Endothelial cell of umbilical vein (primary cell): ENCODE data around the gene TMEM217. TPM values are rescaled to one million over a fixed set of nuclear protein-coding genes. Genes with fewer than 3 reads are reported as not detected.

Source experiments
- BruUV-seq: library from RNA; stranded (reverse); fragments of 400-500 nt; replicated peaks from 2 replicates; lab custom pipeline; 2021; lab: Mats Ljungman, UMichigan
- CTCF ChIA-PET: fragments of 300-600, 350-600 bp; sonication (Branson Sonifier 250); formaldehyde crosslinking; loops from one replicate; lab custom pipeline; 2021; ENCODE audit warnings: antibody characterized with exemption, inconsistent platforms; lab: Charles Lee
- POLR2A ChIA-PET: fragments of 300-600, 350-600 bp; sonication (Branson Sonifier 250); formaldehyde crosslinking; loops from one replicate; lab custom pipeline; 2021; ENCODE audit warnings: antibody characterized with exemption, inconsistent platforms; lab: Charles Lee
- DNase-seq: peaks from one replicate; pipeline ENCODE4 v3.0.0-alpha.2; 2011; ENCODE audit warnings: low read depth, low spot score
- FAIRE-seq: peaks from 2 replicates; lab custom pipeline; 2011; peaks lifted over from hg19 to GRCh38; lab: Jason Lieb, UNC
- H2AFZ ChIP-seq: 2 replicates; pipeline ENCODE4 v1.6.0; 2012; ENCODE audit warnings: low read depth, low read length, control low read depth, inconsistent platforms
- H3K27ac ChIP-seq: 2 replicates; pipeline ENCODE4 v1.5.1; 2011; ENCODE audit warnings: low read depth, mild to moderate bottlenecking, control low read depth, low read length, moderate library complexity; ENCODE audit not compliant: insufficient read depth
- H3K27me3 ChIP-seq, 2 experiments: 2 replicates each; pipeline versions ENCODE4 v1.6.0 to v1.6.1; 2011; ENCODE audit warnings: low read length in 2 of 2, mixed read lengths in 1 of 2; ENCODE audit not compliant: control insufficient read depth in 2 of 2, insufficient read depth in 2 of 2
- H3K36me3 ChIP-seq, 2 experiments: 2 replicates in 1 of 2; 3 replicates in 1 of 2; pipeline ENCODE4 v1.5.1; 2011; ENCODE audit warnings: low read length in 2 of 2, mild to moderate bottlenecking in 1 of 2, moderate library complexity in 1 of 2; ENCODE audit not compliant: control insufficient read depth in 2 of 2, insufficient read depth in 2 of 2; ENCODE audit errors: extremely low read depth in 1 of 2
- H3K4me1 ChIP-seq: 3 replicates; pipeline ENCODE4 v1.5.1; 2011; ENCODE audit warnings: mild to moderate bottlenecking, low read length; ENCODE audit not compliant: control insufficient read depth, insufficient read depth; ENCODE audit errors: extremely low read depth
- H3K4me2 ChIP-seq: 2 replicates; pipeline ENCODE4 v1.6.1; 2011; ENCODE audit warnings: low read length, control low read depth, mixed read lengths; ENCODE audit not compliant: insufficient read depth
- H3K4me3 ChIP-seq, 3 experiments: fragments of 200-600 bp in 1 of 3; sonication (generic), shearing (Covaris generic) in 1 of 3; replicated peaks in 1 of 3; 2 replicates each; pipeline ENCODE4 v1.5.1; 2011 to 2016; ENCODE audit warnings: control low read depth in 3 of 3, low read length in 3 of 3, mild to moderate bottlenecking in 2 of 3, inconsistent platforms in 1 of 3, low read depth in 1 of 3, moderate library complexity in 1 of 3; ENCODE audit not compliant: insufficient read depth in 1 of 3
- H3K79me2 ChIP-seq: 2 replicates; pipeline ENCODE4 v1.6.0; 2012; ENCODE audit warnings: low read length, inconsistent platforms; ENCODE audit not compliant: control insufficient read depth, insufficient read depth
- H3K9ac ChIP-seq: replicated peaks from 2 replicates; pipeline ENCODE3; 2011; ENCODE audit warnings: low read length, control low read depth; ENCODE audit not compliant: insufficient read depth; ENCODE audit errors: extremely low read depth
- H3K9me1 ChIP-seq: replicated peaks from 3 replicates; pipeline ENCODE4 v1.6.0; 2011; ENCODE audit warnings: mild to moderate bottlenecking, low read length; ENCODE audit not compliant: control insufficient read depth, insufficient read depth; ENCODE audit errors: extremely low read depth
- H3K9me3 ChIP-seq: replicated peaks from 2 replicates; pipeline ENCODE4 v1.5.1; 2012; ENCODE audit warnings: low read length, inconsistent platforms; ENCODE audit not compliant: control insufficient read depth, insufficient read depth
- H4K20me1 ChIP-seq: replicated peaks from 2 replicates; pipeline ENCODE3; 2011; ENCODE audit warnings: mild to moderate bottlenecking, low read length; ENCODE audit not compliant: control insufficient read depth, insufficient read depth; ENCODE audit errors: extremely low read depth
- EZH2 ChIP-seq: IDR thresholded peaks from 2 replicates; pipeline ENCODE4 v1.6.1; 2012; ENCODE audit warnings: borderline replicate concordance, low read depth, mild to moderate bottlenecking, moderate library complexity, low read length, inconsistent platforms; ENCODE audit not compliant: severe bottlenecking
- GATA2 ChIP-seq: IDR thresholded peaks from 2 replicates; pipeline ENCODE4 v1.7.0; 2011; ENCODE audit warnings: low read depth, mild to moderate bottlenecking, moderate library complexity, mixed read lengths, low read length; ENCODE audit not compliant: insufficient read length, insufficient read depth
- JUN ChIP-seq: IDR thresholded peaks from 2 replicates; pipeline ENCODE4 v1.6.1; 2011; ENCODE audit warnings: borderline replicate concordance, low read depth; ENCODE audit not compliant: insufficient read length, insufficient read depth
- MYC ChIP-seq: IDR thresholded peaks from one replicate; pipeline ENCODE4 v1.6.1; 2011; ENCODE audit warnings: mild to moderate bottlenecking, low read depth, low read length
- POLR2A ChIP-seq: IDR thresholded peaks from 2 replicates; pipeline ENCODE4 v1.6.1; 2012; ENCODE audit warnings: low read depth, mild to moderate bottlenecking, control low read depth, low read length
- dilution Hi-C: fragments of 300-500 bp; cut with MboI; formaldehyde crosslinking; loops from one replicate; pipeline ENCODE4 v1.15.0; 2019; ENCODE audit warnings: low sequenced_read_pairs; ENCODE audit not compliant: extremely low pct_ligation_motif_present
- intact Hi-C: fragments of 100-400 bp; cut with micrococcal nuclease; formaldehyde crosslinking; loops from one replicate; pipeline ENCODE4 v1.10.0; 2022
- polyA plus RNA-seq, 4 experiments: library from polyadenylated mRNA; depleted of rRNA in 3 of 4; stranded (reverse) in 3 of 4; unstranded in 1 of 4; fragments of >200 nt; gene quantifications; 2 replicates each; pipeline versions ENCODE4 v1.2.1 to v1.2.3, GENCODE V29; 2011 to 2012; ENCODE audit warnings: missing spikeins in 1 of 4
- total RNA-seq: library from RNA; stranded (reverse); gene quantifications from 2 replicates; pipeline ENCODE4 v1.2.3, GENCODE V29; 2021

TMEM217 gene
- total and polyA plus RNA-seq, 2 donors (not counting 3 experiments of a cell fraction or from before 2014, with no cell fraction given): 6.8 to 15.8 TPM

GRCh38 chr6:37259191-37259590 lies 1.2 kb upstream of the TMEM217 start:
- H3K4me3 ChIP-seq: peak overlapping the region in 1 of 3 experiments; percentile 80
- no peak for TF ChIP-seq POLR2A
- peak; percentile 51 for TF ChIP-seq GATA2
- no peak for TF ChIP-seq EZH2
- peak; percentile 40 for TF ChIP-seq JUN
- TF ChIP-seq MYC: no peak
- H3K79me2 ChIP-seq: peaks cover 46% of the 10 kb centered on the region
- H3K9me1 ChIP-seq: no peaks in the 10 kb centered on the region
- CTCF ChIA-PET: interaction anchor here (0.7 kb wide), 1 partner anchor 17 kb away, joined by 4 read pairs; no protein-coding TSS in a partner anchor
- H2AFZ ChIP-seq: no peak overlapping the region
- FAIRE-seq (peak; percentile 97), DNase-seq (peak; percentile 89)
- H3K9ac ChIP-seq: peak overlapping the region; percentile 99
- POLR2A ChIA-PET: interaction anchor here (0.5 to 1.0 kb wide), 2 partner anchors 16 to 90 kb away, joined by 3 read pairs; no protein-coding TSS in a partner anchor
- peak overlapping the region; percentile 97 for H3K27ac ChIP-seq
- intact Hi-C loops: loop anchor here (1.0 to 2.0 kb wide), 2 partner anchors 36 to 230 kb away; no protein-coding TSS in a partner anchor
- H3K36me3 ChIP-seq: no peaks in the 10 kb centered on the region
- no peaks in the 10 kb centered on the region for H4K20me1 ChIP-seq
- no peaks in the 10 kb centered on the region for H3K27me3 ChIP-seq
- no peaks in the 10 kb centered on the region for H3K9me3 ChIP-seq
- peaks cover 22% of the 10 kb centered on the region for H3K4me1 ChIP-seq
- BruUV-seq: no TSS peak
- dilution Hi-C loops: no loop called here
- peak overlapping the region; percentile 92 for H3K4me2 ChIP-seq

- H3K9ac ChIP-seq: peak overlapping the region; percentile 99
- DNase-seq (peak; percentile 50), FAIRE-seq (no peak)
- peaks cover 22% of the 10 kb centered on the region for H3K4me1 ChIP-seq
- peak overlapping the region; percentile 86 for H2AFZ ChIP-seq
- TSS peak; percentile 72 for BruUV-seq
- CTCF ChIA-PET: interaction anchor here (1.0 to 2.4 kb wide), 4 partner anchors 16 to 240 kb away, joined by 3 to 8 read pairs (median 3); no protein-coding TSS in a partner anchor
- no peaks in the 10 kb centered on the region for H3K9me3 ChIP-seq
- H3K79me2 ChIP-seq: peaks cover 41% of the 10 kb centered on the region
- intact Hi-C loops: loop anchor here (1.0 to 2.0 kb wide), 3 partner anchors 18 to 229 kb away; no protein-coding TSS in a partner anchor
- TF ChIP-seq POLR2A (peak; percentile 53), JUN (no peak)
- POLR2A ChIA-PET: interaction anchor here (0.9 to 2.0 kb wide), 4 partner anchors 14 to 18 kb away, joined by 3 to 6 read pairs (median 4); no protein-coding TSS in a partner anchor
- H4K20me1 ChIP-seq: no peaks in the 10 kb centered on the region
- H3K27ac ChIP-seq: peak overlapping the region; percentile 97
- no peaks in the 10 kb centered on the region for H3K36me3 ChIP-seq
- H3K9me1 ChIP-seq: no peaks in the 10 kb centered on the region
- no peaks in the 10 kb centered on the region for H3K27me3 ChIP-seq
- H3K4me3 ChIP-seq: peak overlapping the region; percentile 70 to 98 (median 80)
- dilution Hi-C loops: no loop called here
- H3K4me2 ChIP-seq: peak overlapping the region; percentile 92
These were observed 611 bp upstream of the TMEM217 start for GRCh38 chr6:37258405-37259105.
